GM21737 (cell line): ENCODE measurements around the gene DRC3.

Experiments
- ATAC-seq: cut with Tn5 transposase; IDR thresholded peaks from one replicate; pipeline ENCODE4 v1.9.1; 2021; ENCODE audit warnings: mild to moderate bottlenecking, moderate library complexity; ENCODE audit not compliant: unreplicated experiment

DRC3 gene

GRCh38 chr17:18041776-18042175 lies 69.1 kb downstream of the DRC3 start:
- no peak for ATAC-seq

GRCh38 chr17:18042983-18043382 lies 70.3 kb downstream of the DRC3 start:
- no peak for ATAC-seq

- ATAC-seq = no peak
Observed at GRCh38 chr17:18043491-18043890, 70.8 kb downstream of the DRC3 start.

- no peak for ATAC-seq
Observed at GRCh38 chr17:18044609-18045008, 71.9 kb downstream of the DRC3 start.

- ATAC-seq = no peak
Observed at GRCh38 chr17:18045691-18046350, 73.2 kb downstream of the DRC3 start.

- ATAC-seq = no peak
Observed at GRCh38 chr17:18055597-18055996, 82.9 kb downstream of the DRC3 start.

- ATAC-seq = no peak
Observed at GRCh38 chr17:18056214-18056613, 83.6 kb downstream of the DRC3 start.

- no peak for ATAC-seq
Observed at GRCh38 chr17:18059283-18059682, 86.6 kb downstream of the DRC3 start.

- ATAC-seq = no peak
Observed at GRCh38 chr17:18064053-18064452, 91.4 kb downstream of the DRC3 start.

- no peak for ATAC-seq
Observed at GRCh38 chr17:18065546-18065945, 92.9 kb downstream of the DRC3 start.
